IPS-18a (cell line): ENCODE results near the gene VPS54.

Experiments
- H3K27ac ChIP-seq: one replicate; pipeline ENCODE4 v1.5.1; 2013; ENCODE audit warnings: low read length
- H3K27me3 ChIP-seq: one replicate; pipeline ENCODE4 v1.6.1; 2013; ENCODE audit warnings: mild to moderate bottlenecking, low read length; ENCODE audit not compliant: control insufficient read depth, insufficient read depth
- H3K36me3 ChIP-seq: one replicate; pipeline ENCODE4 v1.6.1; 2013; ENCODE audit warnings: low read depth, low read length; ENCODE audit not compliant: control insufficient read depth
- H3K4me1 ChIP-seq: one replicate; pipeline ENCODE4 v1.6.1; 2013; ENCODE audit warnings: low read depth, low read length; ENCODE audit not compliant: control insufficient read depth
- H3K4me3 ChIP-seq: one replicate; pipeline ENCODE4 v1.5.1; 2013; ENCODE audit warnings: low read length
- H3K9ac ChIP-seq: one replicate; pipeline ENCODE4 v1.6.1; 2013; ENCODE audit warnings: mild to moderate bottlenecking, low read length, moderate library complexity
- H3K9me3 ChIP-seq: one replicate; pipeline ENCODE4 v1.6.1; 2013; ENCODE audit warnings: low read depth, low read length; ENCODE audit not compliant: control insufficient read depth

The VPS54 gene

DNA sequence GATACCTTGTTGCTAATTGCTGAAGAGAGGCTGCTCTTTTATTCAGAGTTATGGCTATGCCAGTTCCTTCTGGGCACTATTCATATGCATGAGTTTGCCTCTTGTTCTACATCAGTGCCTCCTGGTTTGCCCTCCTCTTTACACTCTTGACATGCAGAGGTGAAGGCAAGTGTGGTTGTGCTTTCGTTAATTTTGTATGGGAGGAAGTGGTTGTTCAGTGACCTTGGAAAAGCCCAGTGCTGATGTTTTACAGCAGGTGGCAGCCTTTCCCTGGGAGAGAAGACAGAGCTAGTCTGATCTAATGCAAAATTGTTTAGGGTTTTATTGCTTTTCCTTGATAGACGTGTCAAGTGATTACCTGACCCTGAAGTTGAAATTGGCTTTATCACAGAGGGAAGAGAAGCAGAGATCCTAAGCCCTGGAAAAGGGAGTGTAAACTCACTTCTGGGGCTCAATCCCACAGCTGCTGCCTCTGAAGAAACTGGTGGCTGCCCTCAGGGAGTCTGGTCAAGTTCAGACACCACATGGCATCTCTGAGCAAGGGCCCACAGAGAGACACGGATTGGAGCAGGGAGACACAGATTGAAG, 30.5 kb upstream of the VPS54 start:
- Histone ChIP-seq H3K9me3 (no peaks in the 10 kb centered on the region), H3K27me3 (no peaks in the 10 kb centered on the region), H3K27ac (no peak overlapping the region), H3K36me3 (no peaks in the 10 kb centered on the region), H3K9ac (no peak overlapping the region), H3K4me3 (no peak overlapping the region), H3K4me1 (peaks cover 16% of the 10 kb centered on the region)

DNA sequence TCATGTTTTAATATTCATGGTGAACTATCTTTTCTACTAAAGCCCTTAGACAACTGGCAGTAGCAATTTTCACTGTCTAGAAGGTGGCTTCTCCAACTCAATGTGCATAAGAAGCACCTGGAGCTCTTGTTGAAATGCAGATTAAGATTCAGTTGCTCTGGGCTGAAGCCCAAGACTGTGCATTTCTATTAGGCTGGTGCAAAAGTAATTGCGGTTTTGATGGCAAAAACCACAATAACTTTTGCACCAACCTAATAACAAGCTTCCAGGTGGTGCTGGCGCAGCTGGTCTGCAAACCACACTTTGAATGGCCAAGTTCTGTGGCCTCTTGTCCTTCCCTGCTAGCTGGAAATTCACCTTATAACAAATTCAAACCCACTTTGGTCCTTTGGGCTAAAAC, 26.7 kb upstream of the VPS54 start:
- H3K9ac ChIP-seq = no peak overlapping the region
- no peaks in the 10 kb centered on the region for H3K9me3 ChIP-seq
- H3K36me3 ChIP-seq = no peaks in the 10 kb centered on the region
- H3K27me3 ChIP-seq = no peaks in the 10 kb centered on the region
- H3K27ac ChIP-seq = no peak overlapping the region
- peaks cover 4% of the 10 kb centered on the region for H3K4me1 ChIP-seq
- no peak overlapping the region for H3K4me3 ChIP-seq

DNA sequence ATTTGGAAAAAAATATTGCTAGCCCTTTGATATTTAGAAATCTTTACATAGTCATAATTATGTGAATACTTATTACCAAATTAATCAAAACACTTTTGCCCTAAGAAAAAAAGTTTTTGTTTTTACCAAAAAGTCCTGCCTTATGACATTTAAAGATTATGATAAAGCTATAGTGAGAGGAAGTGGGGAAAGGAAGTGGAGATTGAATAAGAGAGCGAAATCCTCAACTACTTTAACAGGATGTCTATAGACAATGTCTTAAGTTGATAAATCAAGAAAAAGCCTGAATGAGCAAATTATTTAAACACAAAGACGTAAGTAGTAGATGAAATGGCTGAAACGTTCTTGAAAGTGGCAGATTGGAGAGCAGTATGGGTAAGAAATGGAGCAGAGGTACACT, 20.9 kb upstream of the VPS54 start:
- H3K4me3 ChIP-seq = no peak overlapping the region
- H3K27ac ChIP-seq = no peak overlapping the region
- H3K9ac ChIP-seq = no peak overlapping the region
- H3K27me3 ChIP-seq = no peaks in the 10 kb centered on the region
- H3K9me3 ChIP-seq = no peaks in the 10 kb centered on the region
- H3K36me3 ChIP-seq = no peaks in the 10 kb centered on the region
- peaks cover 9% of the 10 kb centered on the region for H3K4me1 ChIP-seq

DNA sequence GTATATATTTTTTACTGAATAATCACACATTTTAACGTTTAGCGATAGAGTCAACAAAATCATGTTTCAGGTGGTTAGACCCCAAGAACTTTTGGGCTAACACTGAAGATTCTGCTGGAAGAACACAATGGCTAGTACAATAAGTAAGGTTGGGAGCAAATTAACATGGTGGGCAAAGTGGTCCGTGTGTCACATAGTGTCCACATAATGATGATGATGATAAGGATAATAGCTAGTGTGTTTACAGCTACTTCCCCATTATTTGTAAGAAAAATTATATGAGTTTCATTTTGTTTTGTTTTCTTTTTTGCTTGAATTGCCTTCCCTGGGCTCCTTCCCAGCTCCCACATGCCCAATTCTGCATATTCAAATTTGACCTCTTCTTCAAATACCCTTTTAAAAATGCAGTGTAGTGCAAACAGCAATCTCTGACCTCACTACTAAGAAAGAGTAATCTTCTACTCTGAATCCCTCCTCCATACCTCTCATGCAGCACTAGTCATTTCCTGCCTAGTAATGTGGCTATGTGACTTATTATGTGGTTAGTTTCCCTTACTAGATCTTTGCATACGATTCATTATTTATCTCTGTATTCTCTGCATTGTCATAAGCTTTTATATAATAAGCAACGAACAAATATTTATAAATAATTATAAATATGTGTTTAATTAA, 16.9 kb upstream of the VPS54 start:
- H3K4me3 ChIP-seq = no peak overlapping the region
- no peak overlapping the region for H3K27ac ChIP-seq
- H3K36me3 ChIP-seq = no peaks in the 10 kb centered on the region
- peaks cover 9% of the 10 kb centered on the region for H3K4me1 ChIP-seq
- no peaks in the 10 kb centered on the region for H3K27me3 ChIP-seq
- H3K9me3 ChIP-seq = no peaks in the 10 kb centered on the region
- H3K9ac ChIP-seq = no peak overlapping the region

DNA sequence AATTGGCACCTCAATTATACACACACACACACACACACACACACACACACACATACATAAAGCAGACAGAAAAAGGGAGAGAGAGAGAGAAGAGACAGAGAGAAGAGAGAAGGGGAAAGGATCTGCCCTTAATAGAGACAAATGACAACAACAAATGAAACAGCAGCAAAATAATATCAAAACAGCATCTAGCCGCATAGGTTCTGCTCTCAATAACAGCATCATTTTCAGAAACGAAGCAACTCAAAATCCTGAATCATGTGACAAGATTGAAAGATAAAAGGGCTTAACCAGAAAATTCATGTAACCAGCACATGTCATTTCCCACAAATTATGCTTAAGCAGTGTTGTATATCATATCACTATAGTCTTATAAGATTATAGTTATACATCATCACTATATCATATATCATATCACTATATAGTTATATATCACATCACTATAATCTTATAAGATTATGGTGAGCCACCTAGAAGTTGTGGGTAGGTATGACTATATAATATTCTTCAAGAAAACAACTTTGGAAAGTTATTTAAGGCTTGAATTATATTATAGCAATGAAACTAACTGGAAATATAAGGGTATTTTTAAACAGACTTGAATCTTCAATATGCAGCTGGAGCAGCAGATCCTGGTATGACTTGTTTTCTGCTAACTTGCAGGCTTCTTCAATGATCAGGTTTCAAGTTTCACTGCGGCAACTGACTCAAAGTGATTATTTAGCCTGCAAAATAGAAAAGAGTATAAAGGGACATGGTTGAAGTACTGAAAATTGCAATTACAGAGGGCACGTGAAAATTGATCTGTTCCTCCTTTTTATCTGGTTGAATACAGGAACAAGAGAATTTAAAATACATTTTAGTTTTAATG, 16.1 kb upstream of the VPS54 start:
- H3K27me3 ChIP-seq = no peaks in the 10 kb centered on the region
- no peak overlapping the region for H3K27ac ChIP-seq
- no peaks in the 10 kb centered on the region for H3K36me3 ChIP-seq
- H3K4me3 ChIP-seq = no peak overlapping the region
- no peaks in the 10 kb centered on the region for H3K9me3 ChIP-seq
- H3K9ac ChIP-seq = no peak overlapping the region
- peaks cover 9% of the 10 kb centered on the region for H3K4me1 ChIP-seq

DNA sequence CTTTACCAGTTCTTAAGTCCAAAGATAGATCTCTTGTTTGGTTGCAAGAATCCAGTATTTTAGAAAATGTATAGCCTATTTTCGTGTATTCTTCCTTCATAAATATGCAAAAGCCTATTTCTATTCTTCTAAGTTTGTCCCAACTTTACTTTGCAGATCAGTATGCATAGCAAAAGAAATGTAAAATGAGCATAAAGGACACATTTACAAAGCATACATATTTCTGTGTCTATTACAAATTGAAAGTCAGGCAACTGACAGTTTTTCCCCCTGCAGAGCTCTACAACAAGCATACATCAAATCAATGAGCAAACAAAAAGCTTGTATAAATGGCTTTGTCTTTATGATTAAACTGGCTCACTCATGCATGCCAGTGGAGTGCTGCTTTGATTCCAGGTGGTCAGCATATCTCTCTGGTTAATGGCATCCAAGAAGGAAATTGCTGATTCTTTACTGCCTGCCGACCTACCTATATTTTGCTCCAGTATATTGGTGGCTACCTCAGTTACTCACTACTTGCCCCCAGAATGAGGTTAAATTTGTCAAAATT, 10.0 kb upstream of the VPS54 start:
- Histone ChIP-seq H3K4me1 (peaks cover 10% of the 10 kb centered on the region), H3K27me3 (no peaks in the 10 kb centered on the region), H3K4me3 (no peak overlapping the region), H3K36me3 (no peaks in the 10 kb centered on the region), H3K27ac (no peak overlapping the region), H3K9me3 (no peaks in the 10 kb centered on the region), H3K9ac (no peak overlapping the region)

DNA sequence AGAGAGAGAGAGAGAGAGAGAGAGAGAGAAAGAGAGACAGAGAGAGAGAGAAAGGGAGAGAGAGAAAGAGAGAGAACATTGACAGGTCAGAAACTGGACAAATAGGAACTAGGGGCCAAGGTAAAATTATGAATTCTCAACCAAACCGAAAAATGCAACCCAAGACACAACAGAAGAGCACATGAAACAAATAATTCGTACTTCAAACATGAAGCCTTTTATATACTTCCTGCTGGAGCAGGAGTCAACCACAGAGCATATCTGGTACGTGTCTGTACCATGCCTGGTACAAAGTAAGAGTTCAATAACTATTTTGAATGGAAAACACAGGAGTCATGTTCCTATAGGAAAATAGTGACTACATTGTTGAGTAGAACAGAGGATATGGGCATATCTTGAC, 6.5 kb upstream of the VPS54 start:
- H3K27ac ChIP-seq = no peak overlapping the region
- peaks cover 16% of the 10 kb centered on the region for H3K4me1 ChIP-seq
- H3K36me3 ChIP-seq = no peaks in the 10 kb centered on the region
- no peak overlapping the region for H3K4me3 ChIP-seq
- H3K9ac ChIP-seq = no peak overlapping the region
- H3K27me3 ChIP-seq = no peaks in the 10 kb centered on the region
- H3K9me3 ChIP-seq = no peaks in the 10 kb centered on the region

DNA sequence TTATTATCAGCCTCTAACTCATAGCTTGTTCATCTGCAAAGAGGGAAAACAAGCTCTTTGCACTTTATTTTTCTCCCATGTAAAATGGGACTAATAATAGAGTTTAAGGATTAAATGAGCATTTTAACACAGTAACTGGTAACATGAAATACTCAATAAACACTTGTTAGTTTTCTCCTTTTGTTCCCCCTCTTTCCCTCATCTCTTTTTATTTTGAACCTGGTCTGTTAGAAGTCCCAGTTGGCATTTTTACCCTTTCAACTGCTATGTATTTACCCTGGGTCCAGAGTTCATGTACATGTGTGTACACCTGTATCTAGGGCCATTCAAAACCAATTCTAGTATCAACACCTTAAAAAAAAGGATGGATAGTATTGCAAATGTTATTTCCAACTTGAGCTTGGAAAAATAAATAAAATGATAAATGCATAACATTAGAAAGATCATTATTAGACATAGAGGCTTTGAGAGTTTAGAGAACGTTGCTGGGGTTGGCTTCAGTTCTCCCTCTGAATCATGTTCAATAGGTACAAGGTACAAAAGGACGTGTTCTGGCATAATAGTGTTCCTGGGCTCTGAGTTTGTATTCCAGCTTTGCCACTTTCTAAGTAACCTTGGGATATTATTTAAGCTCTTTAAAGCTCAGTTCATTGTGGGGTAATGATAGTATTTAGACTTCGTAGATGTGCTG, 5.2 kb upstream of the VPS54 start:
- Histone ChIP-seq H3K36me3 (no peaks in the 10 kb centered on the region), H3K9me3 (no peaks in the 10 kb centered on the region), H3K27ac (no peak overlapping the region), H3K4me3 (no peak overlapping the region), H3K9ac (no peak overlapping the region), H3K4me1 (peaks cover 16% of the 10 kb centered on the region), H3K27me3 (no peaks in the 10 kb centered on the region)

DNA sequence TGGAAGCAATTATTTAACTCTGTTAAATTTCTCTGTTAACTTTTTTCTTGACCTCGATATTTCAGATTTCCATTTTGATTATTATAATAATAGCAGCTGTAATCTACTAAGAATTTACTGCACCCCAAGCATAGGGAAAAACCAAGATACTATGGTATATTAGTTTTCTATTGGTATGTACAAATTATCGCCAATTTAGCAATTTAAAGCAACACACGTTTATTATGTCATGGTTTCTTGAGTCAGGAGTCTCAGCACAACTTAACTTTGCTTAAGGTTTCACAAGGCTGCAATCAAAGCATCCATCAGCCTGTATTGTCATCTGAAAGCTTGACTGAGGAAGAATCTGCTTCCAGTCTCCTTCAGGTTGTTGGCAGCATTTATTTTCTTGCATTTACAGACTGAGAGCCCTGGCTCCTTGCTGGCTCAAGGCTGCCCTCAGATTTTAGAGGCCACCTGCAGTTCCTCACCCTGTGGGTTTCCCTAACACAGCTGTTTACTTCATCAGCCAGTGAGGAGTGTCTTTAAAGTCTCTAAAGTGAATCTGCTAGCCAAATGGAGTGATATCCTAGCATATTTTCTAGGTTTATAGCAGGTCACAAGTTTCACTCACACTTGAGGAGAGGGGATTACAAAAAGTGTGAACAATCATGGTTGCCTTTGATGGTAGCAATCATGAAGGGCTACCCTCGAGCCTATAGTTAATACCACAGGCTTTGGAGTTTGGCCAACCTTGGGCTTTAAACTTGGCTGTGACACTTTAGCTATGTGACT, 4.4 kb upstream of the VPS54 start:
- Histone ChIP-seq H3K4me3 (no peak overlapping the region), H3K4me1 (peaks cover 11% of the 10 kb centered on the region), H3K27ac (no peak overlapping the region), H3K9me3 (no peaks in the 10 kb centered on the region), H3K36me3 (no peaks in the 10 kb centered on the region), H3K27me3 (no peaks in the 10 kb centered on the region), H3K9ac (no peak overlapping the region)

DNA sequence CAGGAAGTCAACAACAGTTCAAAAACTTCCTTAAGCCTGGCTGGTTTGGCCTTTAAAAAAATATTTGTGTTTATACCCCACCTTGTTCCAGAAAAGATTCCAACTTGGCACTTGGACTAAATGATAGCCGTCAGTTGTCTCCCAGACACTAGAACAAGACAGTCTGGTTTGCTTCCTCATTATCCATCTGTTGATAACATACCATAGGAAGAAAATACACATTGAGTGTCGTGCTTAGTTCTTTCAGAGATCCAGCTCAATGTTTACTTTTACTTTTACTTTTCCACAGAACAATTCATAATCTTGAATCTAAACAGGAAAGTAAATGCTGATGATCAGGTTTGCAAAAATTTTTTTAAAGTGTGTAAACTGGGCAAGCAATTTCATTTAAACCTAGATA, 2.4 kb upstream of the VPS54 start:
- no peak overlapping the region for H3K27ac ChIP-seq
- no peak overlapping the region for H3K4me3 ChIP-seq
- H3K4me1 ChIP-seq = peaks cover 17% of the 10 kb centered on the region
- H3K27me3 ChIP-seq = no peaks in the 10 kb centered on the region
- H3K9ac ChIP-seq = no peak overlapping the region
- no peaks in the 10 kb centered on the region for H3K36me3 ChIP-seq
- H3K9me3 ChIP-seq = no peaks in the 10 kb centered on the region
